PC-3 (cell line): ENCODE data around the gene SIRPB2.

ENCODE experiments used
- CTCF ChIP-seq: fragments of 300-600 bp; sonication (generic); conservative IDR thresholded peaks from 2 replicates; pipeline ENCODE4 v1.5.1; 2017; ENCODE audit warnings: antibody characterized with exemption, low read depth, mild to moderate bottlenecking, low read length
- EZH2 ChIP-seq: fragments of 300-600 bp; sonication (generic); IDR thresholded peaks from one replicate; pipeline ENCODE4 v1.6.1; 2017; ENCODE audit warnings: antibody characterized with exemption, mild to moderate bottlenecking, low read length; ENCODE audit not compliant: unreplicated experiment

- TF ChIP-seq CTCF (no peak), EZH2 (no peak)
Observed at GRCh38 chr20:1474325-1474724, 16.9 kb downstream of the SIRPB2 start.
